HG03378 (cell line): ENCODE data around the gene CTNNBL1.

ENCODE experiments used
- ATAC-seq: cut with Tn5 transposase; IDR thresholded peaks from one replicate; pipeline ENCODE4 v1.9.1; 2021; ENCODE audit warnings: mild to moderate bottlenecking, moderate library complexity; ENCODE audit not compliant: unreplicated experiment

Gene CTNNBL1

DNA sequence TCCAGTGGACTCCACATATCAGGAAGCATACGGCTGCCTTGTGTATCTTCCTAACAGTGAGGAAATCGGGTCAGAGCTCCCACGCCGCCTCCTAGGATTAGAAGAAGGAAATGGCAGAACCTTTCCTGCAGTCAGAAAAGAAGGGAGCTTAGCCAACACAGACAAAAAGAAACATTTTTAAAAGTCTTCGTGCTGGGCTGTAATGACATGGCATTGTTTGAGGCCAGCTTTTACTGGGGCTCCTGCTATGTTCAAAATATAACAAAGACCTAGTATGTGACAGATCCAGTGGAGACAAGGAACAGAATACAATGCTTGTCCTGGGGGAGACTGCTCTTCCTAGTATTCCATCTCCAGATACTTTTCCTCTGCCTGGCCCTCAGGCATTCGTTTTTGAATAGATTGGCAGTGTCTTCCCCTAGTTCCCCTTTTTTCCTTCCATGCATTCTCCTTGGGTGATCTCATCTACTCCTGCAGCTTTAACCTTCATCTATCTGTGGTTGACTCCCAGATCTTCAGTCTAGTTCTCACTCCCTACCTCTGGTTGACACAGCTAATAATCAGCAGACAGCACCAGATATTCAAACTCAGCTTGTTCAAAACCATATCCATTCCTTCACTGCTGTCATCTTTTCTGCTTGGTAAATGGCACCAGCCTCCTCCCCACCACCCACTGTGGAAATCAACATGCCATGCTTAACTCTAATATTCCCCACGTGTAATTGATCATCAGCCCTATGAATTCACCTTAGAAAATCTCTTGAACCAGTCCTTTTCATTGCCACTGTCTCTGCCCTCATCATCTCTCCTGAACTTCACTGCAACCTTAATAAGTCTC, 114.6 kb downstream of the CTNNBL1 start:
- no peak for ATAC-seq

DNA sequence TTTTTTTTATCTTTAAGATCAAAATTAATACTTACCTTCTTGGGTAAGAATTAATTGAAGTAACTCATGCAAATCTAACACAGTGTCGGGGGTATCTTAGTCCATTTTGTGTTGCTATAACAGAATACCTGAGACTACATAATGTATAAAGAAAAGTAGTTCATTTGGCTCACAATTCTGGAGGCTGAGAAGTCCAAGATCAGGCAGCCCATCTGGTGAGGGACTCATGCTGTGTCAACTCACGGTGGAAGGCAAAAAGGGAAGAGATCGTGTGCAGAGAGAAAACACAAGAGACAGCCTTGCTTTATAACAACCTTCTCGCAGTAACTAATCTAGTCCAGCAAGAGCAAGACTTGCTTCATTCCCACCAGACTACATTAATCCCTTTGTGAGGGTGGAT, 116.2 kb downstream of the CTNNBL1 start:
- ATAC-seq: no peak

DNA sequence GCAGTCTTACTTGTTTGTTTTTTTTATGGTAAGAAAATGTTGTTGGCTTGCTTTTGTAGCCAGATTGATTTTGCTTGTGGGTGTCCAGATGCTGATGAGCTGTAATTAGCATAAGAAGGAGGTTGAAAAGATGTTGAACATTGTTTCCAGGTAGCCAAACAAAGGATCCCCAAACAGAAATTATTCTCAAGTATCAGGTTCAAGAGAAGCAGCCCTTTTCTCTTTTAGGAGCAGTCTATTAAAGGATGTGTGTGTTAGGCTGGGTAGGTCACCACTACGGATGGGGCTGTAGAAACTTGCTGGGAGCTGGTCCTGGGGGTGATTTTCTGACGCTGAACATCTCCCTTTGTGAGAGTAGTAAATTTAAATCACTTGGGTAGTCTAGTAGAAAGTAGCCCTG, 122.2 kb downstream of the CTNNBL1 start:
- no peak for ATAC-seq

DNA sequence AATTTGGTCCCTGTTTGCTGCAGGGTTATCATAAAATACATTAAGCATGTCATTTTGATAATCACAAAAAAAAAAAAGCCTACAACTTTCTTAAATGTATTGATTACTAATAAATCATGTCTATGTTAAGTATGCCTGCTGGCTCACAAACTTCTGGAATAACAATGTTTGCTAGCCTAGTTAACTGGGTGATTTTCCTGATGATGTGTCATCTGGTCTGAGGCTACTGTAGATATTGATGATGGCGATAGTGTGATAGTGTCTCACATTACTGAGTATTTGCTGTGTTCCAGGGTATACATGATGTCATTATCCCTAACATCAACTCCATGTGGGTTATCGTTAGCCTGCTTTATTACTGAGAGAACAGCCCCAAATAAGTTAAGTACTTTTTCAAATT, 122.9 kb downstream of the CTNNBL1 start:
- no peak for ATAC-seq

DNA sequence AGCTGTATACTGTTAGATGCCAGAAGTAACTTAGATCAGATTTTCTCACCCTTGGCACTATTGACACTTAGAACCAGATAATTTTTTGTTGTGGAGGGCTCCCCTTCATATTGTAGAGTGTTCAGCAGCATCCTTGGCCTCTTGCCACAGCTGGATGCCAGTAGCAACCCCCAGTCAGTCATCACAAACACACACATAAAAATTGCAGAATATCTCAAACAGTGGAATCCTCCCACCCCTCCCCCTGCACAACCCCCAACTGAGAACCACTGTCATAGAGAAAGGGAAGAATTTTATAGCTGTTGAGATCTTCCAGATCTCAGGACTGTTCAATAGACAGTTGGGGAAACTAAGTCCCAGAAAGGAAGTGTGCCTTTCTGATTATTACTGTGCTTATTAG, 127.9 kb downstream of the CTNNBL1 start:
- no peak for ATAC-seq

DNA sequence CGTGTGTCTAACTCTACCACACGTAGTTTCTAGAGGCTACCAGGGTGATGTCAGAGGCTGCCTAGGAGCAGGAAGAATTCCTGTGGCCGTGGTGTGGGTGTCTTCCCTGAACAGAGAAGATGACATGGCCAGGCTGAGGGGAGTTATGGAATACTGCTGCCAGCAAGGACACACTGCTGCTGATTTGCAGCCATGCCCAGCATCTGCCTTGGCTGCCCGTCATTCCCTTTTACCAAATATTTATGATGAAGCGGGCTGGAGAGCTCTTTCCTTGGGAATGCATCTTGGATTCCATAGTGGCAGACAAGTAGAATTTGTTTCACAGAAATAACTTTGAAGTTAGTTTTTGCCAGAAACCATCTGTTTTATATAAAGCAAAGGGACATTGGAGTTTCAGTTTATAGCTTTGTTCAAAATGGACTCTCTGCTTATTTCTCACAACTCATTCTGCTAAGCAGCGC, 128.3 kb downstream of the CTNNBL1 start:
- no peak for ATAC-seq

DNA sequence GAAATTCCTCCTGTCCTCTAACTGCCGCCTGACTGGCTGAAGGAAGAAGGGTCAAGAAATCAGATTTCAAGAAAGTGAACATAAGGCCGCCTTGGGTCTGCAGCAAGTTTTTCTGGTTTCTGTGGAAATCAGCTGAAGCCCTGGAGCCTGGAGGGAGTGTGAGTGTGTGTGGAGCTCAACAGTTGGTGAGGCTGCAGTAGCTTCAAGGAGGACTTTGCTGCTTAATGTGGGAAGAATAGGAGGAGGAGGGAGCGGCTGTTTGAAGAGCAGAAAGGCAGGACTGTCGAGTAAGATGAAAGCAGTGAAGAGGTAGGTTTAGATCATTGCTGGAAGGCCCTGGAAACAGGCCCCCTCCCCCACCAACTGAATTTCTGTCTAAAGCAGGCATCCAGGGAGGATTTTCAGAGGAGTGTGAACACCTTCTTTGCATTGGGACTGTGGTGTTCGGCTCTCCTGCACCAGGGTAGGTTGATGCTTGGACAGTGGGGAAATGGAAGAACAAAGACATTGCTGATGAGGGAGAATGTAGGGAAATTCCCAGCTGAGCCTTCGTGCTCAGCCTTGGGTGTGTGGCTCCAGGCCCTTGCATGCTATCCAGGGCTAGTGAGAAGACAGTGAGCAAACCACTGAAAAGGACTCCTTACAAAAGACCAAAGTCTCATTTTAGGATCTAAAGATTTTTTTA, 129.6 kb downstream of the CTNNBL1 start:
- no peak for ATAC-seq

DNA sequence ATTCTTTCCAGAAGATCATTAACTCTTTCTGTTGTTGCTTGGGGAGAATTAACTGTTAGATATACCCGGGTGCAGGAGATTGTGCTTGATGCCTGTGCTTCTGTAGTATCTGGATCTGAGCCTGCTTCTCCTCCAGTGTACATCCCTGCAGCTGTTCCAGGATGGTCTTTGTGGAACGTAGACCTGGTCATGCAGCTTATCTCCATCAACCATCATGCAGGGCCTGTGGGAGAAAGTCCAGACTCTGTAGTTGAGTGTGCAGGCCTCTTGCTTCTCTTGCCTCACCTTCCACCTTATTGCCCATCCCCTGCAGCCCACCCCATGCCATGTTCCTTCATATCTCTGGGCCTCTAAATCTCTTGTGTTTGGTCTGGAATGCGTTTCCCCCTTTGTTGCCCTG, 133.8 kb downstream of the CTNNBL1 start:
- no peak for ATAC-seq

DNA sequence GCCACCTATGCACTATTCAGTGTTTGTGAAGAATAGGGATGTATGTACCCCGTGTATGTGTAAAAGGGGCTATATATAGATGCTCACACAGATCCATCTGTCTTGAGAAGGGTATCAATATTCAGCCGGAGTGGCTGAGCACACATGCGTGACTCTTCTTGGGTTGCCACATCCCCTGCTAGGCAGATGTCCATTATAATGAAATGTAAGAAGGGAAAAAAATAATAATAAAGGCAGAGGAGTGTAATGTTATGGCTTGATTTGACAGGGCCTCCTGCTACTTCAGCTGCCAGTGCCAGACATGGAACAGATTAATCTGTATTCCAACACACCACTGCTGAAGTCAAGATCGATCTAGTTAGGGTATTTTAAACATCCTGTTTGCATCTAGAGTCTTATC, 134.9 kb downstream of the CTNNBL1 start:
- no peak for ATAC-seq

DNA sequence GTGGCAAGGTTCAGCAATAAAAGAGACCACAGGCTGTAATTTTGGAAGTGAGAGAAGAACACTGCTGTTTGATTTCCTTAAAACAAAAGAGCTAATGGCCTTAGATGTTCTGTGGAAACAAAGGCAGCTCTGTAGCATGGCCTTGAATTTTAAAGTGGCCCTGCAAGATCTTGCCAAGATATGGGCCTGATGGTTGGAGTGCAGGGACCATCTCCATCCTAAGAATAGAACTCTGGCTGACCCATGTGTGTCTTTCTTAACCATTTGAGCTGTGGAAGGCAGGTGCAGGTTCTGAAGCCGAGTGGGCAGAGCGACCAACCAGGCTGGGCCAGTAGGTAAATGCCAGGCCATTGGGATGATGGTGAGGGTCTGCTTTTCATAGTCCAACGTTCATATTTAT, 135.3 kb downstream of the CTNNBL1 start:
- no peak for ATAC-seq

DNA sequence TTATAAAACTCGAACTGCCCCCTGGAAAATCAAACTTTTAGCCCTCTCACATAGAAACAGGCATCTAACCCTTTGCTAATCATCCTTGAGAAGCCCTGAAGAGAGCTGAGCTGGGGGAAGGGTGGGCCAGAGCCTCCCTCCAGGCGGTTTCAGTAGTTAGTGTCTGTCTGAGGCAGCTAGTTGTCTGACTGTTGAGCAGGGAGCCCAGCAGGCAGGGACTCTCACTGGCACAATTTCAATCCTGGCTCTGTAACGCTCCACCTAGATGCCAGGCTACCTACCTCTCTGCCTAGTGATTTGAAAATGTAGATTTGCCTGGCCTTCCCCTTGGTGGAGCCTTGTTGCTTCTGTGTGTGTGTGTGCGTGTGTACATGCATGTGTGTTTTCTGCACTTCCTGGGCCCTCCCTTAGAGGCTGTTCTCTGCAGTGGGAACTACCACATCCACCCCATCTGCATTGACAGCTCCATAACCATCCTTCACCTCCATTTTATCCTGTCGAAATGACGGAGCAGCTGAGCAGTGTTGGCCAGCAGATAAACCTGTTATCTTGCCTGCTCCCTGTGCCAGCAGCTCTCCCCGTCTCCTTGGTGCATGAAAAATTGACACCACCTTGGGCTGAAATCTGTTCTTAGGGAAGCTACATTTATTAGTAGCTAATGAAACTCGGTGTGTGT, 139.5 kb downstream of the CTNNBL1 start:
- no peak for ATAC-seq

DNA sequence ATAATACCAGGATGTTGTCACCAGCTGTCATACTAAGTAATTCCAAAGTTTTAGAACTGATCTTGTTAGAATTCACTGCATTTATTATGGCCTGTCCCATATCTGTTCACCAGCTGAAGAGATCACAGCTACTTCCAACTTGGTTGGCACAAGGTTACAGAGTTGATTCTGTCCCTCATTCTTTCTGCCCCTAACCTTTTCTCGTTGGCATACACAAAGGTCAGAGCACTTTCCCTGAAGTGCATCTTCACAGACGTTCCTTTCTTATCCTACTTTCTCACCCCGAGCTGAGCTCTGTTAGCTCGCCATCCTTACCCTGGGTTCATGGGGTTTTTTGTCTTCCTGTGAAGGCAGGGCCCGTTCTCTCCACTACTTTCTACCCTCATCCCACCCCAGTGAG, 143.1 kb downstream of the CTNNBL1 start:
- ATAC-seq: no peak

DNA sequence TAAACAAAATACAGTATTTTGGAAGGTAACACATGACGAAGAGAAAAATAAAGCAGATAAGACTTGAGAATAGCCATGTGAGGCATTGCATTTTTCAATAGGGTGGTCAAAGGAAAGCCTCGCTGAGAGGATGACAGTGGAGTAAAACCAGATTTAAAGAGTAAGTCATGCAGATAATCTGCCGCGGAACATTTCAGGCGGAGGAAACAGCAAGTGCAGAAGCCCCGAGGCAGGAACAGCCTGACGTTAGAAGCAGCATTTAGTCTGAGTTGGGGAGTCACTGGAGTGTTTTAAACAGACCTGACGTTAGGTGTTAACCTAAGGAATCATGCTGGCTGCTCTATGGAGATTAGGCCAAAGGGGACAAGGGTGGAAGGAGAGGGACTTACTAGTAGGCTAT, 144.1 kb downstream of the CTNNBL1 start:
- ATAC-seq: no peak

DNA sequence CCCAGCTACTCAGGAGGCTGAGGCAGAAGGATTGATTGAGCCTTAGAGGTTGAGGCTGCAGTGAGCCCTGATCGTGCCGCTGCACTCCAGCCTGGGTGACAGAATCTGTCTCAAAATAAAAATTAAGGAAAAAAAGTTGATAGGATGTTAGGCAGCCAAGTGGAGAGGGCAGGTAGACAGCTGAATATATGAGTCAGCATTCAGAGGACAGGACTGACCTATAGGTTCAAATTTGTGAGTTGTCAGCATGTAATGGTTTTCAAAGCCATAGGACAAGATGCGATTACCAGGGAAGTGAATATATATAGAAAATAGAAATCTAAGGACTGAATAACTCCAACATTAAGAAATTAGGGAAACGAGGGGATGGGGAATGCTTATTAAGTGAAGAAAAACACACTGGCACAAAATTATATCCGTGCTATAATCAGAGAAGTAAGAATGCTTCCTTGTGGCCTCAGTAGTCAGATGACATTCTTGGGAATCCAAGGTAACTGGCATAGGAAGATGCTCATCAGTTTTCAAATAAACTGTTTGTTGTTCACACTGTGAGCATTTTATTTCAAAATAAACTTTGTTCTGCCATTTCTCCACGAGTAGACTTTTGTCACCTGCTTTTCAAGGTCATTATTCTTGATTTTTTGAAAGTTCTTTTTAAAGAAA, 145.1 kb downstream of the CTNNBL1 start:
- no peak for ATAC-seq

DNA sequence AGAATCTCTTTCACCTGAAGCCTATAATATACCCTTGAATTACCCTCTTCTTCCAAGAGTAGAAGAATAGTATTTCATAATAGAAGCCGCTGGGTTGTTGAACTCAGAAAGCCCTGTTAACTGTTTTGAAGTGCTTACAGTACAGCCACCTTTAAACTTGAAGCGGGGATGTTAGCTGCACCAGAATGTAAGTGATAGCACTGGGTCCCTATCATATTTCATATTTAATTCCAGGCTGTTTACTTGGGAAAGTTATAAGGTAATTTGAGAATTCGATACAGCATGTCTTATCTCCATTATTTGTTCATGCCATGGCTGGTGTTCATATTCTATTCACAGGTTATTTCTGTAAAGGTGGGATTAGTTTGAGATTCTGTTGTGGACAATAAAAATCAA, 145.6 kb downstream of the CTNNBL1 start:
- no peak for ATAC-seq

DNA sequence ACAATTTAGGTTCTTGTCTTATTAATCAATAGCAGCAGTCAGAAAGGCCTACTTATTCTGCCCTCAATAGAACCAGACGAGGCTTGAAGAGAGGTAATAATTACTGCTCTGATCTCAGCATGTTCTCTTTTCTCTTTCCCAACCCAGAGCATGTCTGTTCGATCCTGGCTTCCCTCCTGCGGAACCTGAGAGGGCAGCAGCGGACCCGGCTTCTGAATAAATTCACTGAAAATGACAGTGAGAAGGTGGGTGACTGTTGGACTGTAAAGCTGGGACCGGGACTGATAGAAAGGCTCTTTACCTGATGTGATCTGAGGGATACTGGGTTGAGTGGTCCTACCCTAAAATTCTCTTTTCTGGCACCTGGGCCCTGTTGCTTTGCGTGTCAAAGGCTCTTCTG, 146.1 kb downstream of the CTNNBL1 start:
- no peak for ATAC-seq

DNA sequence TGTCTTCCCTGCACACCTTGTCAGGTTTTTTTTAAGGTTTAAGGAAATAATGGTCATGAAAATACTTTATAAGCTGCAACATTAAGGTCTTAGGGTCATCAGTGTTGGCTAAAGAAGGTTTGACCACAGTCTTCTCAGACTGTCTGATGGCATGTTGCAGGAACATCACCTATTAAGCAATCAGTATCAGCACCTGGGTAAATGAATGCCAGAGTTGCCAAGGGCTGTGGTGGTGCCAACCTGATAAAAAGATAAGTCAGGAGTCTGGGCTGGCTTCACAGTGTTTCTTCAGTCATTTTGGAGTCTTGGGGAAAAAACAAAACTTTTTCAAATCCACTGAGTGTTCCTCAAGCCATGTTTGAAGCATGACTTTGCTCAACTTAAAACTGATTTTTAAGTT, 147.6 kb downstream of the CTNNBL1 start:
- no peak for ATAC-seq

DNA sequence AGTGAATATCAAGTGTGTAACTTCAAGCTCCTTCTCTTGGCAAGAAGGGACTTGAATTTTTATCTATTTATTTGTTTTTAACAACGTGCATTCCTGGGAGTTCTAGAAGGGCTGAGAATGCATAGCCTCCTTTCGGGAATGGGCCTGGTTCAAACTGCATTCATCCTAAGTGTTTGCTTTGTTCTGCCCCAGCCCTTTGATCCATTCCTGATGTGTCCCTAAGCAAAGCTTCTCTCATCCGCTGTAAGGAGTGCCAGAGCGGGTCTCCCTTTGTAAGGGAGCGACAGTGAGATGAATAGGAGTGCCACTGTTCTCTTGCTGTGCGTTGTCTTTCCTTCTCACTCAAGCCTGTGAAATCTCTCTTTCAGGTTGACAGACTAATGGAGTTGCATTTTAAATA, 148.1 kb downstream of the CTNNBL1 start:
- ATAC-seq: no peak

DNA sequence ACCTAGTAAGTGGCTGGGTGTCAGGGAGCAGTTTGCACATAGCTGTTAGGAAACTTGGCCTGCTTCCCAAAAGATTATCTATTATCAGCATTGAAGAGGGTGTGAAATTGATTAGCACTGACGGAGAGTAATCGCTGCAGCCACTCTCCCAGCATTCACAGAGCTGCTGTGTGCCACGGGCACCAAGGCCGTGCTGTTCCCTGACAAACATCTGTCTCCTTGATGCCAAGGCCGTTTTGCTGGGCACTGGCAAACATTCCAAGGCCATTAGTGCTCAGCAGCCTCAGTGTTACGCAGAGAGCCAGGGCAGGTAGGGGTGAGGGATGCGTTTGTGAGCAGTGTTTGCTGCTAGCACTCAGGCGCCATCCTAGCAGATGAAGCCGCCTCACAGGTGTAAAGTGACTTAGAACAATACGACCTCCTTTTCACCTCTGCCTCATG, 151.4 kb downstream of the CTNNBL1 start:
- ATAC-seq: no peak

DNA sequence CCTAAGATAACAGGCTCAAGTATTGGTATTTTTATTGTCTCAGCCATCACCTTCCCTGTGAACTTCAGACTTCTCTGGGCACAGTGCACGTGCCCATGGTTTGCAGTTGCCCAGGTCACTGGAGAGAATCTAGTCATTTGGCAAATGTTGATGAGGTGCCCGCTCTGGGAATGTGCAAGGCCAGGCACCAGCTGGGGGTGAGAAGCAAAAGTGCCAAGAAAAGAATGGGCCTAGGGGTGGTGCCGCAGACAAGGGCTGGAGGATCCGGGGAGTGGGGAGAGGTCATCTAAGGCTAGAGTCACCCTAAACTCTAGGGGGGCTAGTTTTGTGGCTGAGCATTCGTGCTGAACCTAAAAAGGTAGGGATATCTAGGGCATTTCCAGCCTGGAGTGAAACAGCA, 152.0 kb downstream of the CTNNBL1 start:
- ATAC-seq: no peak

DNA sequence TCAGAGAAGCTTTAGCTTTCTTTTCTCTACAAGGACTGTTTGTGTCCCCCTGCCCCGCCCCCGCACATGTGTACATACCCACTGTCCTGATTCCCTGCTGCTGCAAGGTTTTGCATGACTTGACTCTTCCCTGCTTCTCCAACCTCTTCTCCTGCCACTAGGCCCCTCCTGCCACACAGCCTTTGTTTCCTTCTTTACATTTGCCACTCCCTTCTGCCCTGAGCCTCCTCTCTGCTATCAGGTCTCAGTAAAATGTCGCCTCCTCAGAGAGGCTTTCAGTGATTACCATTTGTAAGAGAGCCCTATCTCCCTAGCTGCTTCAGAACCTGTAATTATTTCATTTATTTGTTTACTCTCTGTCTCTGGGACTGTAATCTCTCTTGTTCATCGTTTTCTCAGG, 152.7 kb downstream of the CTNNBL1 start:
- no peak for ATAC-seq
